ENCODE results near the gene IPO13.

IPO13 gene

GRCh38 chr1:43930168-43930948 is 16.4 kb upstream of the IPO13 start:
- no peak for DNase-seq (ENCODE audit: low read depth, low spot score)
- peak overlapping the region; percentile 98 for H3K27ac ChIP-seq

DNA sequence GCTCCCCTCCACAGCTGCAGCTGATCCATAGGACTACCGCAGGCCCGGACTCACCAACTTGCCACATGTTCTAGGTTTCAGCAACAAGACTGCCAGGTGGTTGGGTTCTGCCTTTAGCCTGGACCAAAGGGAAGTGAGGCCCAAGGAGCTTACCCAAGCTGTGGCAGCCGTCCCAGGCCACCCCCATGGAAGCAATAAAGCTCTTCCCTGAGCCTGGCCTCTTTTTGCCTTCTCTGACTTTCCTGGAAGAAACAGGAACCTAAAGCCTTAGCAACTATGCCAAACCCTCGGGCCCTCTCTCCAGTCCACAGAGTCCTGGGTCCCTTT is 15.8 kb upstream of the IPO13 start:
- DNase-seq (ENCODE audit: low read depth, low spot score): no peak
- peak overlapping the region; percentile 98 for H3K27ac ChIP-seq

DNA sequence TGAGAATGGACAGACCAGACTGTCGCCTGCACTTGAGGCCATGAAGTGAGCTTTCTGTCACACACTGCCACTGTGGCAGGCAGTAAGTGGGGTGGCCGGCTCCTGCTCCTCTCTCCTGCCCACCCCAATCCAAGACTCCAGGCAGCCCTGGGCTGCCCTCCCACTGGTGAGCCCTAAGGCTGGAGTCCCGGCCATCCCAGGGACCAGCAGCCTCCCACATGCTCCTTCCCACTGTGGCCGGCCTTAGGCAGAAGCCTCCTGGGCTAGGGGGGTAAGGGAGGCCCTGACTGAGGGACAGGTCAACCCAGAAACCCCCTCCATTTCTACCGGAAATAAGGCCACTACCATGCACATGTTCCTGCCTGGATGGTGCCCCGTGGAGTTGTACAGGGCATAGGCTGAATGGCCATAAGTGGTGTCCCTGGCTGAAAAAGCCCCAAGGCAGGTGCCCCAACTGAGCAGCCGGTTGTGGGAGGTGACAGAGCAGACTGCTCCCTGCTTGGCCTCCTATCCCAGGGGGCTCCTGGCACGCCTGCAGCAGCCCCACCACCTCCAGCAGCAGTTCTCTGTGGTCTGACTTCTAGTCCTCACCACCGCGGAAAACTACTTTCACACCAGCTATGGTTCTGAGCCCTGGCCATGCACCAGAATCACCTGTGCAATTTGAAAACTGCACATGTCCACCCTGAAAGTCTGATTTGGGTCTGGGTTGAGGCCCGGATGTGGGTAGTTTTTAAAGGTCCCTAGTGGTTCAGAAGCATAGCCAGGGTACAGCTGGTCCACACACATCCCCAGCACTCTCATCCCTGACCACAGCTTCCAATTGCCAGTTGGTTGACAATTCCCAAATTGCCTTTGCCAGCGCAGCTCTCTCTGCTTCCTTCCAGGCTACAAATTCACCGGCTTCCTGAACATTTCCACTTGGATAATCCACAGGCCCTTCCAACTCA is 14.8 kb upstream of the IPO13 start:
- H3K27ac ChIP-seq: peak overlapping the region; percentile 98
- DNase-seq (ENCODE audit: low read depth, low spot score): no peak

- DNase-seq (ENCODE audit: low read depth, low spot score): no peak
- peak overlapping the region; percentile 98 for H3K27ac ChIP-seq
Observed at GRCh38 chr1:43932786-43933385, 13.9 kb upstream of the IPO13 start.

- peak within 1 kb of the TSS; percentile 98 for H3K27ac ChIP-seq
- no peak for DNase-seq (ENCODE audit: low read depth, low spot score)
Observed at GRCh38 chr1:43933386-43934100, 13.2 kb upstream of the IPO13 start, which contains the start of gene ARTN. Gene ARTN (plus strand): TSS chr1:43933801. CDS start chr1:43935657, 1,856 bp downstream.

- H3K27ac ChIP-seq: peak overlapping the region; percentile 98
- no peak for DNase-seq (ENCODE audit: low read depth, low spot score)
Observed at GRCh38 chr1:43934101-43934985, 12.4 kb upstream of the IPO13 start.

- no peak for DNase-seq (ENCODE audit: low read depth, low spot score)
- peak overlapping the region; percentile 98 for H3K27ac ChIP-seq
Observed at GRCh38 chr1:43934986-43935324, 11.8 kb upstream of the IPO13 start.

GRCh38 chr1:43935711-43936427 is 10.9 kb upstream of the IPO13 start:
- peak overlapping the region; percentile 98 for H3K27ac ChIP-seq
- no peak for DNase-seq (ENCODE audit: low read depth, low spot score)

GRCh38 chr1:43936431-43937151 is 10.2 kb upstream of the IPO13 start:
- peak overlapping the region; percentile 98 for H3K27ac ChIP-seq
- no peak for DNase-seq (ENCODE audit: low read depth, low spot score)

DNA sequence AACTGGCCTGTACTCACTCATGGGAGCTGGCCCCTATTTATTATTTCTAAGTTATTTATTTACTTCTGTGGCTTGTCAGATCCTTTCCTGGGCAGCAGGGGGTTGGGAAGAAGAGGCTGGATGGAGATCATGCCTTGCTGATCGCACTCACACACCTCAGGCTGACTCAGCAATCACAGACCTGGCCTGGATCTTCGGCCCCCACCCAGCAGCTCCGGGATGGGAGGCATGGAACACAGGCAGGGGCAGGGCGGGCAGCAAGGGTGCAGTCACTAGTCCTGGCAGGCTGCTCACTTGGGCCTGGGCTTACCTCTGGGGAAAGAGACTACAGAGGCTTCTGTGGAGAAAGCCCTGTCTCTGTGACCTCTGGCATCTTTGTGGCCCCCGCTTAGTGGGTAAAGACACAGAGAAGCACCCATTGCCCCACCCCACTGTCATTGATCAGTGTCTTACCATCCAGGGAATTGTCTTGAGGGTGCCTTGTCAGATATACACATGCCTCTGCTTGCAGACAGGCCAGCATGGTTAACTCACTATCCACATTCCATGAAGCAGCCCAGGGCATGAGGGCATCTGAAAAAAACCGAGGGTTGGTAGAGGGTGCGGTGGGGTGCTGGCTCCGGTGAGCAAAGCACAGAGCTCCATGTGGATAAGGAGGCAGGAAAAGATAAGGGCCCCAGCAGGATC is 9.4 kb upstream of the IPO13 start:
- no peak for DNase-seq (ENCODE audit: low read depth, low spot score)
- H3K27ac ChIP-seq: peak overlapping the region; percentile 98

GRCh38 chr1:43938383-43938782 is 8.4 kb upstream of the IPO13 start:
- DNase-seq (ENCODE audit: low read depth, low spot score): no peak
- H3K27ac ChIP-seq: peak overlapping the region; percentile 98

GRCh38 chr1:43938892-43939587 is 7.7 kb upstream of the IPO13 start:
- H3K27ac ChIP-seq: peak overlapping the region; percentile 98
- DNase-seq (ENCODE audit: low read depth, low spot score): no peak

DNA sequence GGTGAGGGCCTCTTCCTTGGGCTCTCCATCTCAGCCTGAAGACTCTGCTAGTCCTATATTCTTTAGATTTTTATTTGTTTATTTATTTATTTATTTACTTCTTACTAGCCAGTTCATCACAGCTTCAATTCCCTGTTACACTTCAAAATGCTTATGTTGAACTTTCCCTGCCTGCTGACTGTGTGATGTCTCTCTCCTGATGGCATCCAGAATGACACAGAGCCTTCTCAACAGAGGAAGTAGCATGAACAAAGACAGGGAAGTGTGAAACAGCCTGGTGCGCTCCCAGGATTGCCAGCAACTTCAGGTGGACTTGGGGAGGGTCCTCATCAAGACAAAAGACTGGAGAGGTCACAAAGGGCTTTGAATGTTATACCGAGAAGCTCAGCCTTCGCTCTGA is 4.3 kb upstream of the IPO13 start:
- peak overlapping the region; percentile 16 for H3K27ac ChIP-seq
- DNase-seq (ENCODE audit: low read depth, low spot score): no peak

- H3K27ac ChIP-seq: no peak overlapping the region
- DNase-seq (ENCODE audit: low read depth, low spot score): no peak
Observed at GRCh38 chr1:43944860-43945259, 1.9 kb upstream of the IPO13 start.

GRCh38 chr1:43945674-43946235 is 995 bp upstream of the IPO13 start:
- peak overlapping the region; percentile 77 for H3K27ac ChIP-seq
- no peak for DNase-seq (ENCODE audit: low read depth, low spot score)

DNA sequence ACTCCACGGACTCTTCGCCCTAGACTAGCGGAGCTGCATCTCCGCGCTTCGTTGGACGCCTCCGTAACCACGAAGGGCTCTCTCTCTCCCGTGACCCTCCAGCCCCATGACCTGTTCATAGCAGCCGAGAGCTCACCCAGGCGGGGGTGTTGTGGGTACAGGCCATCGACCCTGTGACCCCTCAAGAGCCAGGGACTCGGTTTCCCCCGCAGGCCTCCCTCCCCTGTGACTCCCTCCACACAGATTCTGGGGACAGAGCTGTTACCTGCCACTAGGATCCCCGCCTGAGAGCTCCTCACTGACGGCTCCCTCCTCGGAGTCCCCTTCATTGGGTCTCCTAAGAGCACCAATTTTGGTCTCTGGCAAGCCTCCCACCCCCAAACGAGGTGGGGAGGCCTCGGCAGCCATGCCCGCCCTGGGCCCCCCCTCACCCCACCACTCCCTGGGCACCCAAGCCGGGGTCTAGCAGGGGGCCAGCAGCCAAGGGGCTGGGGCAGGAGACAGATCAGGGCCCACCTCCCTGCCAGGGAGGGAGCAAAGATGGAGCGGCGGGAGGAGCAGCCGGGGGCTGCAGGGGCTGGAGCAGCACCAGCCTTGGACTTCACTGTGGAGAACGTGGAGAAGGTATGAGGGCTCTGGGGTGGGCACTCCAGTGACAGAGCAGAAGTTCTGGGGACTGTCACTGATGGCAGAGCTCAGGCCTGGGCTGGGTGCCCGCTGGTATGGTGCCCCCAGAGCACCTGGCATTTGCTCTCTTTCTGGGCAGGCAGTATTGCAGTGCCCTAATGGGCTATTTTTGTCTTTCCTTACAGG is 517 bp downstream of the IPO13 start:
- no peak for DNase-seq (ENCODE audit: low read depth, low spot score)
- peak overlapping the region; percentile 77 for H3K27ac ChIP-seq
